Fibroblast of lung (primary cell): ENCODE measurements around the gene TUG1.

Source experiments
- EZH2 ChIP-seq: IDR thresholded peaks from 2 replicates; pipeline ENCODE4 v1.5.1; 2012; ENCODE audit warnings: low read length, control low read depth, mild to moderate bottlenecking; ENCODE audit errors: missing control alignments
- TF ChIP-seq, protein P1 (sequence below), 2 donors: IDR thresholded peaks in 1 of 2; conservative IDR thresholded peaks in 1 of 2; 1 replicate in 1 of 2; 2 replicates in 1 of 2; pipeline ENCODE4 v1.5.1; 2011 to 2012; ENCODE audit warnings: low read length in 2 of 2, control low read depth in 1 of 2, inconsistent platforms in 1 of 2, low read depth in 1 of 2, mild to moderate bottlenecking in 1 of 2

DNA sequence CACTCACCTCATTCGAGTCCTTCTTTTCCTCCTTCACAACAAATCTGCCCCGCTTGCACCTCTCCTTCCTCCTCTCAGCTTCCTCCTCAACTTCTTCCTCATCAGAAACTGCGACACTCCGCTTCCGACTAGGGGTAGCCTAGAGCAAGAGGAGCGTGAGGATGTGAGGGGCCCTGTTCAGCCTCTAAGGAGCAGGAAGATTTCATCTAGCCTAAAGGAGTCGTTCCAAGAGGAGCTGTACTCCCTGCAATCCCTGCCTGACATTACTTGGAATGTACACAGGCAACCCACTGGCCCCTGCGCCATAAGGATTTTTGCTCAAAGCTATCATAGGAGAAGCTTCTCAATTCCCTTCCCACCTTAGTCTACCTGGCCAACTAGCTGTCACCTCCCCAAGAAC is 35.0 kb upstream of the TUG1 start:
- TF ChIP-seq, protein P1, sequence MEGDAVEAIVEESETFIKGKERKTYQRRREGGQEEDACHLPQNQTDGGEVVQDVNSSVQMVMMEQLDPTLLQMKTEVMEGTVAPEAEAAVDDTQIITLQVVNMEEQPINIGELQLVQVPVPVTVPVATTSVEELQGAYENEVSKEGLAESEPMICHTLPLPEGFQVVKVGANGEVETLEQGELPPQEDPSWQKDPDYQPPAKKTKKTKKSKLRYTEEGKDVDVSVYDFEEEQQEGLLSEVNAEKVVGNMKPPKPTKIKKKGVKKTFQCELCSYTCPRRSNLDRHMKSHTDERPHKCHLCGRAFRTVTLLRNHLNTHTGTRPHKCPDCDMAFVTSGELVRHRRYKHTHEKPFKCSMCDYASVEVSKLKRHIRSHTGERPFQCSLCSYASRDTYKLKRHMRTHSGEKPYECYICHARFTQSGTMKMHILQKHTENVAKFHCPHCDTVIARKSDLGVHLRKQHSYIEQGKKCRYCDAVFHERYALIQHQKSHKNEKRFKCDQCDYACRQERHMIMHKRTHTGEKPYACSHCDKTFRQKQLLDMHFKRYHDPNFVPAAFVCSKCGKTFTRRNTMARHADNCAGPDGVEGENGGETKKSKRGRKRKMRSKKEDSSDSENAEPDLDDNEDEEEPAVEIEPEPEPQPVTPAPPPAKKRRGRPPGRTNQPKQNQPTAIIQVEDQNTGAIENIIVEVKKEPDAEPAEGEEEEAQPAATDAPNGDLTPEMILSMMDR (conservative IDR thresholded peaks at IDR 0.05 in 1 of 2, IDR thresholded peaks at IDR 0.05 in 1 of 2; ENCODE audit: low read depth in 1 of 2, low read length in 2 of 2), result no peak
- TF ChIP-seq EZH2, result no peak
